GM12801 (cell line): Measurements from ENCODE around the gene MYCL.

Experiments used
- CTCF ChIP-seq: IDR thresholded peaks from one replicate; pipeline ENCODE4 v1.5.1; 2011; ENCODE audit warnings: control low read depth; ENCODE audit not compliant: insufficient read length; ENCODE audit errors: extremely low read depth

The MYCL gene

GRCh38 chr1:39852876-39853275 is 48.8 kb downstream of the MYCL start:
- TF ChIP-seq CTCF: no peak

GRCh38 chr1:39852214-39852791 is 49.4 kb downstream of the MYCL start:
- TF ChIP-seq CTCF: no peak

GRCh38 chr1:39850606-39851216 is 51.0 kb downstream of the MYCL start:
- no peak for TF ChIP-seq CTCF

- no peak for TF ChIP-seq CTCF
Observed at GRCh38 chr1:39849203-39849602, 52.5 kb downstream of the MYCL start.

GRCh38 chr1:39847940-39848339 is 53.8 kb downstream of the MYCL start:
- no peak for TF ChIP-seq CTCF

GRCh38 chr1:39846796-39847195 is 54.9 kb downstream of the MYCL start:
- no peak for TF ChIP-seq CTCF

- TF ChIP-seq CTCF: no peak
Observed at GRCh38 chr1:39845569-39846566, 55.8 kb downstream of the MYCL start.
